Neuron (in vitro differentiated cells): Measurements from ENCODE around the gene GIMD1.
"Not testable (repeated sequence)": the region's sequence is repeated elsewhere in the genome, so short reads cannot be mapped to it uniquely, and the experiment has no call there.

ENCODE experiments used
- H2AFZ ChIP-seq: one replicate; pipeline ENCODE4 v1.6.1; 2013; ENCODE audit warnings: low read depth, mild to moderate bottlenecking, inconsistent platforms, low read length, moderate library complexity
- H3K27me3 ChIP-seq: one replicate; pipeline ENCODE4 v1.6.1; 2013; ENCODE audit warnings: low read length; ENCODE audit not compliant: insufficient read depth
- H3K36me3 ChIP-seq: one replicate; pipeline ENCODE4 v1.6.1; 2013; ENCODE audit warnings: low read length; ENCODE audit not compliant: insufficient read depth
- H3K4me1 ChIP-seq: one replicate; pipeline ENCODE4 v1.6.1; 2013; ENCODE audit warnings: low read length; ENCODE audit not compliant: insufficient read depth
- H3K4me3 ChIP-seq: 2 replicates; pipeline ENCODE4 v1.5.1; 2013; ENCODE audit warnings: mild to moderate bottlenecking, low read length, moderate library complexity
- H3K9me3 ChIP-seq: one replicate; pipeline ENCODE4 v1.6.1; 2013; ENCODE audit warnings: low read length

The GIMD1 gene

GRCh38 chr4:106368678-106369077, at the start of gene GIMD1:
GIMD1 (minus strand) TSS chr4:106368778; CDS start chr4:106367435, 1,343 bp downstream.
- peak within 1 kb of the TSS; percentile 14 for H2AFZ ChIP-seq
- no peaks in the 10 kb centered on the region for H3K36me3 ChIP-seq
- no peak within 1 kb of the TSS for H3K4me3 ChIP-seq
- H3K9me3 ChIP-seq = no peaks in the 10 kb centered on the region
- H3K4me1 ChIP-seq = peaks cover 10% of the 10 kb centered on the region
- no peaks in the 10 kb centered on the region for H3K27me3 ChIP-seq

- no peaks in the 10 kb centered on the region for H3K9me3 ChIP-seq
- no peaks in the 10 kb centered on the region for H3K4me1 ChIP-seq
- H3K36me3 ChIP-seq = no peaks in the 10 kb centered on the region
- no peak overlapping the region for H2AFZ ChIP-seq
- H3K4me3 ChIP-seq = no peak overlapping the region
- H3K27me3 ChIP-seq = no peaks in the 10 kb centered on the region
Observed at GRCh38 chr4:106414366-106414765, 45.8 kb upstream of the GIMD1 start.

GRCh38 chr4:106409901-106410889, 41.6 kb upstream of the GIMD1 start:
- Histone ChIP-seq H3K4me1 (no peaks in the 10 kb centered on the region), H2AFZ (no peak overlapping the region), H3K36me3 (no peaks in the 10 kb centered on the region), H3K9me3 (no peaks in the 10 kb centered on the region), H3K4me3 (no peak overlapping the region), H3K27me3 (no peaks in the 10 kb centered on the region)

- not testable (repeated sequence) for H3K36me3 ChIP-seq, H3K27me3 ChIP-seq, H3K4me1 ChIP-seq, H3K9me3 ChIP-seq, H2AFZ ChIP-seq, H3K4me3 ChIP-seq
Observed at GRCh38 chr4:106408004-106408403, 39.4 kb upstream of the GIMD1 start.

DNA sequence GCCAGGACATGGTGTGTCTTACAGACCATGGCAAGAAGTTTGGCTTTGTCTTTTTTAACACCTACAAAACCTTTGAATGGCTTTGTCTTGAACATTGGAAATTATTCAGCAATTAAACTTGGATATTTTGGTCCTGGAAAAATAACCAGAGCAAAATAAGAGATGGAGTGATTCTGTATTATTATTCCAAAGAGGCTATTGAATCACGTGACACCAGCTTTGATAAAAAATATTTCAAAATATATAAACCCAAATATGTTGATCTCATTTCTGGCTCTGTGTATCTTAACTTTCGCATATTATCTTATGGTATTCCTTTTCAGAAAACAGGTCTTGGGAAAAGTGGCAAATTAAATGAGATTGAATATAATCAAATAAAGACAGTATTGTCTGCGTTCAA, 32.6 kb upstream of the GIMD1 start:
- Histone ChIP-seq H3K9me3 (no peaks in the 10 kb centered on the region), H3K4me3 (no peak overlapping the region), H2AFZ (no peak overlapping the region), H3K4me1 (no peaks in the 10 kb centered on the region), H3K27me3 (no peaks in the 10 kb centered on the region), H3K36me3 (no peaks in the 10 kb centered on the region)

GRCh38 chr4:106398898-106399297, 30.3 kb upstream of the GIMD1 start:
- H3K27me3 ChIP-seq, H3K4me3 ChIP-seq, H2AFZ ChIP-seq, H3K9me3 ChIP-seq, H3K4me1 ChIP-seq, H3K36me3 ChIP-seq: not testable (repeated sequence)

GRCh38 chr4:106395582-106395981, 27.0 kb upstream of the GIMD1 start:
- Histone ChIP-seq H3K36me3 (no peaks in the 10 kb centered on the region), H3K9me3 (no peaks in the 10 kb centered on the region), H3K4me3 (no peak overlapping the region)

DNA sequence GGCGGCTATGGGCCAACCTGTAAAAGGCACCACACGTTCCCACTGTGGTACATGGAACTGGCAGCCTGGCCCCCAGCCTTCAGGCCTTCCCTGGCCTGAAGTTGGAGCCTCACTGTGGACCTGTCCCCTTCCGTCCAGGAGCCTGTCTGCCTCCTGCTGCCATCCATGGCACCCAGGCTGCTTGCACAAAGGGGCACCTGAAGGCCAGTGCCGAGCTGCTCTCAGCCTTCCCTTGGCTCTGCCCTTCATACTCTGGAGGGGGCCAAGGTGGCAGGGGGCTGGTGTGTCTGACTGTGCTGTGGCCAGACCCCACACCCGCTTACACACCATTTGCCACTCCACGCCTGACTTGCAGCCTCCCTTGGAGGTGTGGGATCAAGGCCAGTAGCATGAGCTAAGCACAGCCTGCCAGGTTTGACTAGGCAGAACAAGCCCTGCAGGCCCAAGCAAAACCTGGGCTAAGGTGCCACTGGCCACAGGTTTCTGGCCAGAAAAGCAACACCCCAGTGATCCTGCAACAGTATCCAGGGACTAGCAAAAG, 17.3 kb upstream of the GIMD1 start:
- Histone ChIP-seq H3K4me1 (no peaks in the 10 kb centered on the region), H3K36me3 (no peaks in the 10 kb centered on the region), H2AFZ (no peak overlapping the region), H3K4me3 (no peak overlapping the region), H3K9me3 (no peaks in the 10 kb centered on the region), H3K27me3 (no peaks in the 10 kb centered on the region)

More at GRCh38 chr4:106395582-106395981, 27.0 kb upstream of the GIMD1 start:
- no peak overlapping the region for H2AFZ ChIP-seq
- no peaks in the 10 kb centered on the region for H3K27me3 ChIP-seq
- no peaks in the 10 kb centered on the region for H3K4me1 ChIP-seq

DNA sequence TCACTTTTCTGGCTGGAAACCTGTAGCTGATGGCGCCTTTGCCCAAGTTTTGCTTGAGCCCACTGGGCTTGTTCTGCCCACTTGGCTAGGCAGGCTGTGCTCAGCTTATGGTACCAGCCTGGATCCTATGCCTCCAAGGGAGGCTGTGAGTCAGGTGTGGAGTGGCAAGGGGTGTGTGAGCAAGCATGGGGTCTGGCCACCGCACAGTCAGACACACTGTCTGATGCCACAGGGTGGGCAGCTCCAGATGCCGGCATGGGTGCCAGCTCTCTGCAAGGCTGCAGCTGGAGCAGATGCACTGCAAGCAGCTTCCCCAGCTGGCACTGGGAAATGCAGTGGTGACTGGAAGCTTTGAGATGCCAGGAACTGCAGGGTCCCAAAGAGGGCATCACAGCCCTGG, 16.3 kb upstream of the GIMD1 start:
- Histone ChIP-seq H3K4me1 (no peaks in the 10 kb centered on the region), H3K4me3 (no peak overlapping the region), H3K9me3 (no peaks in the 10 kb centered on the region)

DNA sequence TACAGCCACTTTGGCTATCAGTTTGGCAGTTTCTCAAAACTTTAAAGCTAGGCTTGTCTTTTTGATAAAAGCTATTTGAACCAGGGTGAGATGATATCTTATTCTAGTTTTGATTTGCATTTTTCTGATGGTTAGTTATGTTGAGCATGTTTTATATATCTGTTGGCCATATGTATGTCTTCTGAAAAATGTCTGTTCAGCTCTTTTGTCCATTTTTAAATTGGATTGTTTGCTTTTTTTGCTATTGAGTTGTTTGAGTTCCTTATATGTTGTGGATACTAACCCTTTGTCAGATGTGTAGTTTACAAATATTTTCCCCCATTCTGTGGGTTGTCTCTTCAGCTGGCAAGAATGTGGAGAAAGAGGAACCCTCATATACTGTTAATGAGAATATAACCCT, 11.6 kb upstream of the GIMD1 start:
- Histone ChIP-seq H3K36me3 (no peaks in the 10 kb centered on the region), H3K9me3 (no peaks in the 10 kb centered on the region), H2AFZ (no peak overlapping the region), H3K4me1 (no peaks in the 10 kb centered on the region), H3K4me3 (no peak overlapping the region), H3K27me3 (no peaks in the 10 kb centered on the region)

More for the DNA sequence above, 16.3 kb upstream of the GIMD1 start:
- Histone ChIP-seq H3K36me3 (no peaks in the 10 kb centered on the region), H3K27me3 (no peaks in the 10 kb centered on the region), H2AFZ (no peak overlapping the region)

DNA sequence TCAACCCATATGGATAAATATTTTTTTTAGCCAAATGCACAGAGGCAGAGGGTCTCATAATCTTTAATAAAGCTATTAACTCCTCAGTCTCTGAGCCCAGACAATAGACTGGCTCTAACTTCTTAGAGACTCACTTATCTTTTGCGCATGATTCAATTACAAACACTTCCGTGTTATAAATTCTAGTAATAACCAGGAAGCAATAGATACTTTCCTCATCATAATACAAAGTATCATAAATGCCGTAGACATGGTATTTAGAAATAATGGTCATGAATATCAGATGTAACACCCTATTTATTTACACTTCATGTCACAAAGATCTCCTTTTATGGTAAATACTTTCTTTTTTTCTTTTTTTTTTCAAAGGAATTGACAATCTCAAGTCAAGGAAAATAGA, 4.4 kb upstream of the GIMD1 start:
- H3K4me1 ChIP-seq = no peaks in the 10 kb centered on the region
- H3K27me3 ChIP-seq = no peaks in the 10 kb centered on the region
- no peak overlapping the region for H3K4me3 ChIP-seq
- H2AFZ ChIP-seq = no peak overlapping the region
- H3K36me3 ChIP-seq = no peaks in the 10 kb centered on the region
- H3K9me3 ChIP-seq = no peaks in the 10 kb centered on the region

DNA sequence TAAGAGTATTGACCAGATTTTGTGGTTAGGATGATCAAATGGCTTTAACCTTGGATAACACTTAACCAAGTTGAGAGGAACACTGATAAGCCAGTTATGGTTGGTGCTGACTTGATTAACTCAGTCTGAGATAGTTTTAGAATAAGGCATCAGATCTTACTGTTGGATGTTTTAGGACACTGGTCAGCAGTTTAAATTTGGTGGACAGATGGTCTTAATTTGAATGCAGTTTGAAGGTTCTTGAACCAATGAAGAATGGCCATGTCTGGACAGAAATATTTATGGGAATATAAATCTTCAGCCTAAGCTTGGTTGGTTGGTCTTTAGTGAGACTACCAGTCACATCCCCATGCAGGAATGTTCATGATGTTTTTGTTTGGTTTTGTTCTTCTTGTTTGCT, 2.6 kb upstream of the GIMD1 start:
- H3K4me3 ChIP-seq = no peak overlapping the region
- no peaks in the 10 kb centered on the region for H3K27me3 ChIP-seq
- no peaks in the 10 kb centered on the region for H3K4me1 ChIP-seq

GRCh38 chr4:106370214-106370613, 1.6 kb upstream of the GIMD1 start:
- H2AFZ ChIP-seq = no peak overlapping the region
- H3K27me3 ChIP-seq = no peaks in the 10 kb centered on the region
- H3K36me3 ChIP-seq = no peaks in the 10 kb centered on the region
- no peaks in the 10 kb centered on the region for H3K9me3 ChIP-seq
- no peak overlapping the region for H3K4me3 ChIP-seq
- H3K4me1 ChIP-seq = peaks cover 7% of the 10 kb centered on the region

More for the DNA sequence above, 2.6 kb upstream of the GIMD1 start:
- Histone ChIP-seq H2AFZ (no peak overlapping the region), H3K36me3 (no peaks in the 10 kb centered on the region), H3K9me3 (no peaks in the 10 kb centered on the region)
